GM12864 (cell line): Measurements from ENCODE around the gene PALMD.

ENCODE experiments used
- DNase-seq: peaks from one replicate; pipeline ENCODE4 v3.0.0-alpha.2; 2011; ENCODE audit warnings: low read depth
- H3K4me3 ChIP-seq: 2 replicates; pipeline ENCODE4 v1.5.1; 2011; ENCODE audit warnings: mild to moderate bottlenecking, low read depth, low read length, control low read depth
- TF ChIP-seq, protein P1 (sequence below): IDR thresholded peaks from 2 replicates; pipeline ENCODE4 v1.5.1; 2011; ENCODE audit warnings: low read depth, mild to moderate bottlenecking, moderate library complexity, low read length, control low read depth, inconsistent platforms; ENCODE audit errors: missing control alignments

The PALMD gene

DNA sequence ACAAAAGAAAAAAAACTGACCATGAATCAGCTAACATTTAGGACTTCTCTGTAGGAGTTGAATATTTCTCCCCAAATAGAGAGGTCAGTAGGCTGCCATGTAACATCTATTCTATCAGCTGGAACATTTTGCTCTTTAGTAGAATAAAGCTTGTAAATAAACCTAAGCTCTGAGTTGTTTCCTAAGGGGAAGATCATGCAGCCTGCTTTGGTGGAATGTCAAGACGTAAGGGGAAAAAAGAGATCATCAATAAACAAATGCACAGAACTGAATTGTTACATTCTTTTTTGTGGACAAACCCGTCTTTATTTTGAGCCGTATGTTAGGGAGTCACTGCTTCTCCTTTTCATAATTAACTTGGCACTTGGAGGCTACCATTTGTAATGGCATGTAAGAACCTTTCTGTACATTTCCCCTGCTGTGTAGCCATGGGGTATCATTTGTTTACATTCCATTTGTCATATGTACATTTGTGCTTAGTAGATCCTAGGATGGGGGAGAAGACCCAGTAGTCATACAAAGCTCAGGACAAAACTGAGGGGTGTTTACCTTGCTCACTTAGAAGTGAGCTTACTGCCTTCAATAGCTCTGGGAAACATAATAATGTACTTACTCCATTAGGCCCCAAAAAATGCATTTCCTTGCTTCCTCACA is 10.8 kb upstream of the PALMD start:
- TF ChIP-seq, protein P1, sequence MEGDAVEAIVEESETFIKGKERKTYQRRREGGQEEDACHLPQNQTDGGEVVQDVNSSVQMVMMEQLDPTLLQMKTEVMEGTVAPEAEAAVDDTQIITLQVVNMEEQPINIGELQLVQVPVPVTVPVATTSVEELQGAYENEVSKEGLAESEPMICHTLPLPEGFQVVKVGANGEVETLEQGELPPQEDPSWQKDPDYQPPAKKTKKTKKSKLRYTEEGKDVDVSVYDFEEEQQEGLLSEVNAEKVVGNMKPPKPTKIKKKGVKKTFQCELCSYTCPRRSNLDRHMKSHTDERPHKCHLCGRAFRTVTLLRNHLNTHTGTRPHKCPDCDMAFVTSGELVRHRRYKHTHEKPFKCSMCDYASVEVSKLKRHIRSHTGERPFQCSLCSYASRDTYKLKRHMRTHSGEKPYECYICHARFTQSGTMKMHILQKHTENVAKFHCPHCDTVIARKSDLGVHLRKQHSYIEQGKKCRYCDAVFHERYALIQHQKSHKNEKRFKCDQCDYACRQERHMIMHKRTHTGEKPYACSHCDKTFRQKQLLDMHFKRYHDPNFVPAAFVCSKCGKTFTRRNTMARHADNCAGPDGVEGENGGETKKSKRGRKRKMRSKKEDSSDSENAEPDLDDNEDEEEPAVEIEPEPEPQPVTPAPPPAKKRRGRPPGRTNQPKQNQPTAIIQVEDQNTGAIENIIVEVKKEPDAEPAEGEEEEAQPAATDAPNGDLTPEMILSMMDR = no peak
- no peak for DNase-seq
- no peak overlapping the region for H3K4me3 ChIP-seq

- H3K4me3 ChIP-seq = no peak overlapping the region
- no peak for DNase-seq
- TF ChIP-seq, protein P1 = no peak
These were observed 10.2 kb upstream of the PALMD start for GRCh38 chr1:99635664-99636063.

DNA sequence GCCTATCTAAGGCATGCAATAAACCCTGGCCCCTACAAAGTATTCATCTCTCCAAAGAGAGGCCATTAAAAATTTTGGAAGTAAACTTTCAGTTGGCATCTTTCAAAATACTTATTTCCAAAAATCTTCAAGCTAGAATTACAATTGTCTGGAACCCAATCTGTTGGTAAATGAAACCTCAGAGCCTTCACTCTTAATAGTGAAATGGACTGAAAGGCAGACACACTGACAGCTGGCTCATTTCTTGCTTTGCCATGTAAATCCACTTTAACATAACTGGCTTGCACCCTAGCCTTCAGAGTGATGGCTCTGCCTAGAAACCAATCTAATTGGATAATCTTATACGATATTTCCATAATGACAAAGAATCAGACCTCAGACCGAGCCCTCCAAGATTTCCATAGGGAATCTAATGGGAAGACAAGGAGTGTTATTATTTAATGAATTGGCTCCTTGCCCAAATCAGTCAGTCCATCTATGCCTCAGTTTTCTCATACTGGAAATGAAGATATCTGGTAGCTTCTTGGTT is 9.2 kb upstream of the PALMD start:
- TF ChIP-seq, protein P1 = no peak
- no peak for DNase-seq
- no peak overlapping the region for H3K4me3 ChIP-seq

DNA sequence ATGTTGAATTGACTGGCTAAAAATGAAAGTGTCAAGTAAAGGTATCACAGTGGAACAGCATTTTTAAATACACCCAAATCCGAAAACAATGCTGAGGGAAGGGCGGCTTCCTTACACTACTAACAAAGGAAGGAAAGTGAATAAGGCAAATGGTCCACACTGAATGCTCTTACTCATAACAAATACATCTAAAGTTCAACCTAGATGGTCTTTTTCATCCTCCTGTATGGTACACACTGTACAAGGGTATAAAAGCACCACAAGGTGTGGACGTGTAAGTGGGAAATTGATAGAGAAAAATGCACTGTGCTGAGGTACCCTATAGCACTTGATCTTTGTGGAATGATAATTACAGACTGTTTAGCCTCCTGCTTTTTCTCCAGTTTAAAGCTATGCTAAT is 7.1 kb upstream of the PALMD start:
- TF ChIP-seq, protein P1 = no peak
- H3K4me3 ChIP-seq = no peak overlapping the region
- DNase-seq = no peak

- DNase-seq = no peak
- TF ChIP-seq, protein P1 = no peak
- no peak overlapping the region for H3K4me3 ChIP-seq
These were observed 6.5 kb upstream of the PALMD start for GRCh38 chr1:99639408-99639807.

DNA sequence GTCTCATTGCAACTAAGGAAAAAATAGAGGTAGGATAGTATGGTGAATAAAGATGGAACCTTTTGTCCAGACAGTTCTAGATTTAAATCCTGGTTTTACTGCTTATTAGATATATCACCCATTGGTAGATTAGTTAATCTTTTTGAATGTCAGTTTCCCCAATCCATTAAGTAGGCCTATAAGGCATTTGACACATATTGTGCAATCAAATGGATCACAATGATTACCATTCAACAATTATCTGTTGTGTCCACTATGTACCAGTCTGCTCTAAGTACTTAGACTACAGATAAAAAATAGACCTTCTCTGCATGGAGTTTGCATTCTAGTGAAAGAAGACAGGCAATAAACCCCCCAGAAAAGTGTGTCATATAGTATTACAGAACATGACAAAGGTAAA is 6.0 kb upstream of the PALMD start:
- no peak overlapping the region for H3K4me3 ChIP-seq
- no peak for DNase-seq
- TF ChIP-seq, protein P1 = no peak

DNA sequence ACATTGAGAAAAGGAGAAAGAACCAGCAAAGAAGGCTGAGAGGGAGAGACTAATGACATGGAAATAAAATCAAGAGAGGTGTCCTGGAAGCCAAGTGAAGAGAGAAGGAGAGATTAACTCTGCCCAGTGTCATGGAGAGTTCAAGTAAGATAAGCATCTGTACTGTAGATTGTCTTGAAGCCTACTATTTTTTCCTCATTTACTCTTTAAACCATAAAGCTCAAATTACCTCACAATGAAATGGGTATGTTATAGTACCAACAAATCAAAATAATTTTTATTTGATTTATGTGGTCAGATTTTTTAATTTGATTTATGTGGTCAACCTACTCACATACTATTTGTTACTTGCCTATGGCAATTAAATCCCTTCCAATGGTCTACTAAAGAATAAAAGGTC is 5.2 kb upstream of the PALMD start:
- H3K4me3 ChIP-seq = no peak overlapping the region
- no peak for DNase-seq
- TF ChIP-seq, protein P1 = no peak
